Activated naive CD4-positive, alpha-beta T cell treated with anti-CD3 and anti-CD28 coated beads, Interleukin-2, amount 50 U/mL, for 72 hours (primary cell): ENCODE results near the gene TEFM. TPM values are rescaled to one million over a fixed set of nuclear protein-coding genes. Genes with fewer than 3 reads are reported as not detected.

Experiments
- ATAC-seq, 2 donors: fragments of 150-1000 bp; cut with Tn5 transposase; 2 replicates each; pipeline ENCODE4 v1.10.0; 2021; ENCODE audit warnings: mild to moderate bottlenecking in 2 of 2, moderate library complexity in 2 of 2
- DNase-seq, 2 donors: peaks; one replicate each; pipeline ENCODE4 v3.0.0; 2021 to 2022; ENCODE audit warnings: low spot score in 2 of 2
- H3K27ac Mint-ChIP-seq, 2 donors: one replicate each; pipeline ENCODE4 v1.8.0; 2022; ENCODE audit warnings: mild to moderate bottlenecking in 2 of 2, mixed read lengths in 2 of 2
- H3K36me3 Mint-ChIP-seq, 2 donors: one replicate each; pipeline ENCODE4 v1.8.0; 2022; ENCODE audit warnings: mixed read lengths in 2 of 2
- H3K9me3 Mint-ChIP-seq, 2 donors: one replicate each; pipeline ENCODE4 v1.8.0; 2022; ENCODE audit warnings: mixed read lengths in 2 of 2
- total RNA-seq, 2 donors: library from RNA; stranded (reverse); gene quantifications; one replicate each; pipeline ENCODE4 v1.2.3, GENCODE V29; 2022

Gene TEFM
- total RNA-seq, 2 donors from 2014 or later = 9.9 to 12.1 TPM

GRCh38 chr17:30869005-30869404 lies 37.0 kb downstream of the TEFM start:
- H3K9me3 Mint-ChIP-seq = no peaks in the 10 kb centered on the region
- H3K27ac Mint-ChIP-seq = no peak overlapping the region
- DNase-seq (no peak), ATAC-seq (no peak)
- peaks cover 12 to 16% of the 10 kb centered on the region in 2 donors for H3K36me3 Mint-ChIP-seq

GRCh38 chr17:30864636-30865035 lies 41.4 kb downstream of the TEFM start:
- H3K9me3 Mint-ChIP-seq = no peaks in the 10 kb centered on the region
- peak overlapping the region in 1 of 2 donors; percentile 80 for H3K27ac Mint-ChIP-seq
- DNase-seq (no peak), ATAC-seq (no peak)
- peaks cover 11 to 18% of the 10 kb centered on the region in 2 donors for H3K36me3 Mint-ChIP-seq

- H3K36me3 Mint-ChIP-seq = peaks cover 4 to 23% of the 10 kb centered on the region in 2 donors
- no peak overlapping the region for H3K27ac Mint-ChIP-seq
These were observed 47.3 kb downstream of the TEFM start for GRCh38 chr17:30858556-30859250.

GRCh38 chr17:30854146-30854545 lies 51.9 kb downstream of the TEFM start:
- ATAC-seq = no peak
- no peak overlapping the region for H3K27ac Mint-ChIP-seq
- DNase-seq = no peak
- no peaks in the 10 kb centered on the region for H3K9me3 Mint-ChIP-seq
- peaks cover 10% of the 10 kb centered on the region in 2 donors for H3K36me3 Mint-ChIP-seq

More at GRCh38 chr17:30858556-30859250, 47.3 kb downstream of the TEFM start:
- no peaks in the 10 kb centered on the region for H3K9me3 Mint-ChIP-seq
- DNase-seq (no peak), ATAC-seq (no peak)

Other genes with a start within 250 kb of the TEFM start
- 10 to 100 TPM; 49.8 to 55.9 TPM for gene CRLF3, start 81.5 kb downstream of the TEFM start, total RNA-seq
- 10 to 100 TPM; 32.5 to 52.1 TPM for gene ATAD5, start 74.3 kb downstream of the TEFM start, total RNA-seq
- 1 to 10 TPM in 1 of 2 donors, not detected in 1; 1.3 TPM for gene ADAP2, start 15.7 kb upstream of the TEFM start, total RNA-seq
- 1 to 10 TPM; 3.7 to 4.2 TPM for gene RNF135, start 64.8 kb upstream of the TEFM start, total RNA-seq
- gene NF1, start 188.7 kb upstream of the TEFM start, total RNA-seq = 10 to 100 TPM; 33.6 to 39.1 TPM